Osteocyte (in vitro differentiated cells): ENCODE measurements around the gene C10orf71. TPM values are rescaled to one million over a fixed set of nuclear protein-coding genes. Genes with fewer than 3 reads are reported as not detected.
A peak's percentile ranks its signal among the peaks of the same experiment; 100 is the strongest.

ENCODE experiments used
- DNase-seq: peaks from one replicate; pipeline ENCODE4 v3.0.0; 2021; ENCODE audit warnings: mixed read lengths; ENCODE audit not compliant: unreplicated experiment; ENCODE audit errors: extremely low spot score
- H3K27ac Mint-ChIP-seq: one replicate; pipeline ENCODE4 v1.8.0; 2021; ENCODE audit warnings: mild to moderate bottlenecking, mixed read lengths; ENCODE audit not compliant: unreplicated experiment
- H3K27me3 Mint-ChIP-seq: one replicate; pipeline ENCODE4 v1.8.0; 2021; ENCODE audit warnings: mixed read lengths; ENCODE audit not compliant: unreplicated experiment
- H3K36me3 Mint-ChIP-seq: one replicate; pipeline ENCODE4 v1.8.0; 2021; ENCODE audit warnings: mixed read lengths; ENCODE audit not compliant: unreplicated experiment
- H3K4me1 Mint-ChIP-seq: one replicate; pipeline ENCODE4 v1.8.0; 2021; ENCODE audit warnings: mixed read lengths; ENCODE audit not compliant: unreplicated experiment
- H3K4me3 Mint-ChIP-seq: one replicate; pipeline ENCODE4 v1.8.0; 2021; ENCODE audit warnings: mild to moderate bottlenecking, moderate library complexity, mixed read lengths; ENCODE audit not compliant: unreplicated experiment
- H3K9me3 Mint-ChIP-seq: one replicate; pipeline ENCODE4 v1.8.0; 2021; ENCODE audit warnings: mixed read lengths; ENCODE audit not compliant: unreplicated experiment
- total RNA-seq: library from RNA; stranded (reverse); gene quantifications from 2 replicates; pipeline ENCODE4 v1.2.1, GENCODE V29; 2021
- TF ChIP-seq, protein P1 (sequence below): fragments of 200-600 bp; sonication (generic); IDR thresholded peaks from 2 replicates; pipeline ENCODE4 v1.5.0; 2021; ENCODE audit warnings: antibody characterized with exemption, mild to moderate bottlenecking, moderate library complexity

The C10orf71 gene
- total RNA-seq, 1 donor from 2014 or later: not detected

DNA sequence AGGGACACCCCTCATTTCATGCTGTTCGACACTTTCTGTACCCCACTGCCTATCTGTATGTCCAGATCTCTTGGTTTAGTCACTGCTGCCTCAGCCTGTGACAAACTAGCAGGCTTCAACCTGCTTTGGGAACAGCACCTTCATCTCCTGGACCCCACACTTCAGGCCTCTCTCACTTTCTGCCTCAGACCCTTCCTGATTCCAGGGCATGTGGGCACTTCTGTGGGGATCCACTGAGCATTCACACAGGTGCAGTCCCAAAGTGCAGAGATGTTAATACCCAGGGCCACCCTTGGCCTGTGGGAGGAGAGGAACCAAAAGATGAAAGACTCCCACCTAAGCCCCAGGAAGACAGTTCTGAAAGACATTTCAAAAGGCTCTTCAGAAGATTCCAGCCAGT, 29.4 kb upstream of the C10orf71 start:
- peaks cover 12% of the 10 kb centered on the region for H3K4me1 Mint-ChIP-seq
- peaks cover 6% of the 10 kb centered on the region for H3K36me3 Mint-ChIP-seq
- no peak overlapping the region for H3K4me3 Mint-ChIP-seq
- H3K9me3 Mint-ChIP-seq: peaks cover 23% of the 10 kb centered on the region
- peaks cover 16% of the 10 kb centered on the region for H3K27me3 Mint-ChIP-seq
- TF ChIP-seq, protein P1, sequence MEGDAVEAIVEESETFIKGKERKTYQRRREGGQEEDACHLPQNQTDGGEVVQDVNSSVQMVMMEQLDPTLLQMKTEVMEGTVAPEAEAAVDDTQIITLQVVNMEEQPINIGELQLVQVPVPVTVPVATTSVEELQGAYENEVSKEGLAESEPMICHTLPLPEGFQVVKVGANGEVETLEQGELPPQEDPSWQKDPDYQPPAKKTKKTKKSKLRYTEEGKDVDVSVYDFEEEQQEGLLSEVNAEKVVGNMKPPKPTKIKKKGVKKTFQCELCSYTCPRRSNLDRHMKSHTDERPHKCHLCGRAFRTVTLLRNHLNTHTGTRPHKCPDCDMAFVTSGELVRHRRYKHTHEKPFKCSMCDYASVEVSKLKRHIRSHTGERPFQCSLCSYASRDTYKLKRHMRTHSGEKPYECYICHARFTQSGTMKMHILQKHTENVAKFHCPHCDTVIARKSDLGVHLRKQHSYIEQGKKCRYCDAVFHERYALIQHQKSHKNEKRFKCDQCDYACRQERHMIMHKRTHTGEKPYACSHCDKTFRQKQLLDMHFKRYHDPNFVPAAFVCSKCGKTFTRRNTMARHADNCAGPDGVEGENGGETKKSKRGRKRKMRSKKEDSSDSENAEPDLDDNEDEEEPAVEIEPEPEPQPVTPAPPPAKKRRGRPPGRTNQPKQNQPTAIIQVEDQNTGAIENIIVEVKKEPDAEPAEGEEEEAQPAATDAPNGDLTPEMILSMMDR: no peak
- H3K27ac Mint-ChIP-seq: no peak overlapping the region
- DNase-seq: peak; percentile 48

GRCh38 chr10:49270565-49270964, 28.4 kb upstream of the C10orf71 start:
- TF ChIP-seq, protein P1: no peak
- no peak for DNase-seq
- H3K36me3 Mint-ChIP-seq: peaks cover 6% of the 10 kb centered on the region
- no peak overlapping the region for H3K27ac Mint-ChIP-seq
- peaks cover 12% of the 10 kb centered on the region for H3K4me1 Mint-ChIP-seq
- H3K27me3 Mint-ChIP-seq: peaks cover 12% of the 10 kb centered on the region
- no peak overlapping the region for H3K4me3 Mint-ChIP-seq
- peaks cover 14% of the 10 kb centered on the region for H3K9me3 Mint-ChIP-seq

GRCh38 chr10:49271346-49271745, 27.6 kb upstream of the C10orf71 start:
- peaks cover 2% of the 10 kb centered on the region for H3K36me3 Mint-ChIP-seq
- TF ChIP-seq, protein P1: no peak
- no peak overlapping the region for H3K4me3 Mint-ChIP-seq
- no peak overlapping the region for H3K27ac Mint-ChIP-seq
- peak; percentile 53 for DNase-seq
- H3K27me3 Mint-ChIP-seq: peaks cover 8% of the 10 kb centered on the region
- H3K9me3 Mint-ChIP-seq: peaks cover 7% of the 10 kb centered on the region
- H3K4me1 Mint-ChIP-seq: peaks cover 12% of the 10 kb centered on the region

DNA sequence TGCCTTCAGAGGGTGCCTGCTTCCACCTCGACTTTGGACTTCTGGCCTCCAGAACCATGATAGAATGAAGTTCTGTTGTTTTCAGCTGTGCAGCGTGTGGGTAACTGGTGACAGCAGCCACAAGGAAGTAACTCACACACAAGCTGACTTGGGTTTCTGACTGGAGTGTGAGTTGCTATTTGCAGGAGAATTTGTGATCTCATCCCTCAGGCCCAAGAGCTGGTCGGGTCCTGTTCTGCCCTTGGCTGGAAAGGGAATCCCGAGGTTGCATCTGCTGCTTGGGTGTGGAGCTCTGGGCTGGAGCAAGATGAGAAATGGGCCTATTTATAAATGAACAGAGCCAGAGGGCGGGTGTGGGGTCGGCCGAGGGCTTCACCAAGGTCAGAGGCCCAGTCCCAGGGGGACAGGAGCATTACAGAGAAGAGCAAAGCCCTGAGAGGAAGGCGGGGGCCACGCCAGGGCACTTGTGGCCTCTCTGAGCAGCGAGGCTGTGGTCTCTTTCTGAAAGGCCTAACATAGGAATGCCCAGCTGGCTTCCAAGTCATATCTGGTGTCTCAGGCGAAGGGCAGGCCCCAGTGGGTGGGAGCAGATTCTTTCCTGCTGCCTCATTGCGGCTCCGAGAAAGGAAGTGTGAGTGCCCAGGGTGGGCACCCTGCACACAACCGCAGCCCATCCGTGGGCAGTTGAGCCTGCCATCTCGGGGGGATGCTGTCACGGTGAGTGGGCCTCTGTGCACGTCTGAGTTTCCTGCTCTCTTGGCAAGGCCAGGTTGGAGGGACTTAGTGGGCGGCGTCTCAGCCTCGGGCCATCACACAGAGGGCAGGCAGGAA, 26.5 kb upstream of the C10orf71 start:
- H3K27ac Mint-ChIP-seq: peak overlapping the region; percentile 82
- peaks cover 1% of the 10 kb centered on the region for H3K9me3 Mint-ChIP-seq
- H3K4me1 Mint-ChIP-seq: peaks cover 12% of the 10 kb centered on the region
- TF ChIP-seq, protein P1: no peak
- H3K36me3 Mint-ChIP-seq: peaks cover under 1% of the 10 kb centered on the region
- peak; percentile 82 for DNase-seq
- H3K4me3 Mint-ChIP-seq: peak overlapping the region; percentile 4
- peaks cover 4% of the 10 kb centered on the region for H3K27me3 Mint-ChIP-seq

- Mint-ChIP-seq H3K27ac (peak overlapping the region; percentile 82), H3K4me3 (no peak overlapping the region)
- DNase-seq: peak; percentile 70
Measured at GRCh38 chr10:49273082-49273465, 25.9 kb upstream of the C10orf71 start.

More at GRCh38 chr10:49273082-49273465, 25.9 kb upstream of the C10orf71 start:
- Mint-ChIP-seq H3K36me3 (no peaks in the 10 kb centered on the region), H3K4me1 (peaks cover 12% of the 10 kb centered on the region), H3K27me3 (peaks cover 4% of the 10 kb centered on the region), H3K9me3 (no peaks in the 10 kb centered on the region)
- TF ChIP-seq, protein P1: no peak
